UCSD-AML1 (cell line): ENCODE results near the gene PTGES2.
"Not testable (repeated sequence)": the region's sequence is repeated elsewhere in the genome, so short reads cannot be mapped to it uniquely, and the experiment has no call there.

Experiments
- DNase-seq: peaks from one replicate; lab custom pipeline; 2025; ENCODE audit not compliant: unreplicated experiment; lab: John Stamatoyannopoulos, UW

Gene PTGES2

DNA sequence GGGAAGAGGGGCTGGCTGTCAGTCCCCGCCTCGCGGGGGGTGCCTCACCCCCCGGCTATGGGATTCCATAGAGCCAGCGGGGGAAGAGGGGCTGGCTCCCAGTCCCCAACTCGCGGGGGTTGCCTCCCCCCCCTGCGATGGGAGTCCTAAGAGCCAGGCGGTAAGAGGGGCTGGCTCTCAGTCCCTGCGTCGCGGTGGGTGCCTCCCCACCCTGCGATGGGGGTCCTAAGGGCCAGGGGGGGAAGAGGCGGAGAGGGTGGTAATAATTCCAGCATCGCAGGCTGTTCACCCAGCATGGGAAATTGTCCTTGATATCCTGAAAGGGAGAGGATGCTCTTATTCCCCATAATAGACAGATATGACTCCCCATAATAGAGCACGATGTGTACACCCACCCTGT is 12.1 kb upstream of the PTGES2 start:
- DNase-seq: no peak

DNA sequence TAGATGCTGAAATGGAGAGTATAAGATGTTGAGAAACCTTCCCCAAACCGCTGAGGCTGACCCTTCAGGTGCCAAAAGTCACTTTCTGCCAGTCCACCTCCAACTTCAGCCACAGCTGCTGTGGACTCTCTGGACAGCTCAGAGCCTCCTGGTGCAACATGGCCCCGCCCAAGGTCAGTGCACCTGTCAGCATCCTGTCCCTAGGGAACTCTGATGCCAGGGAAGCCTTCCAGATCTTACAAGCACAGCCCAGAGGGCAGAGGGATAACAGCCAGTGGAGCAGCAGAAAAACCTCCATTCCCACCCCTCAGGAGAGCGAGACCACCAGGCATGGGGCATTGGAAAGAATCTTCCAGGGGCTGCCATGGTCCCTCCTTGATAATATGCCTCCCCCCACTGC is 10.5 kb upstream of the PTGES2 start:
- DNase-seq: no peak

DNA sequence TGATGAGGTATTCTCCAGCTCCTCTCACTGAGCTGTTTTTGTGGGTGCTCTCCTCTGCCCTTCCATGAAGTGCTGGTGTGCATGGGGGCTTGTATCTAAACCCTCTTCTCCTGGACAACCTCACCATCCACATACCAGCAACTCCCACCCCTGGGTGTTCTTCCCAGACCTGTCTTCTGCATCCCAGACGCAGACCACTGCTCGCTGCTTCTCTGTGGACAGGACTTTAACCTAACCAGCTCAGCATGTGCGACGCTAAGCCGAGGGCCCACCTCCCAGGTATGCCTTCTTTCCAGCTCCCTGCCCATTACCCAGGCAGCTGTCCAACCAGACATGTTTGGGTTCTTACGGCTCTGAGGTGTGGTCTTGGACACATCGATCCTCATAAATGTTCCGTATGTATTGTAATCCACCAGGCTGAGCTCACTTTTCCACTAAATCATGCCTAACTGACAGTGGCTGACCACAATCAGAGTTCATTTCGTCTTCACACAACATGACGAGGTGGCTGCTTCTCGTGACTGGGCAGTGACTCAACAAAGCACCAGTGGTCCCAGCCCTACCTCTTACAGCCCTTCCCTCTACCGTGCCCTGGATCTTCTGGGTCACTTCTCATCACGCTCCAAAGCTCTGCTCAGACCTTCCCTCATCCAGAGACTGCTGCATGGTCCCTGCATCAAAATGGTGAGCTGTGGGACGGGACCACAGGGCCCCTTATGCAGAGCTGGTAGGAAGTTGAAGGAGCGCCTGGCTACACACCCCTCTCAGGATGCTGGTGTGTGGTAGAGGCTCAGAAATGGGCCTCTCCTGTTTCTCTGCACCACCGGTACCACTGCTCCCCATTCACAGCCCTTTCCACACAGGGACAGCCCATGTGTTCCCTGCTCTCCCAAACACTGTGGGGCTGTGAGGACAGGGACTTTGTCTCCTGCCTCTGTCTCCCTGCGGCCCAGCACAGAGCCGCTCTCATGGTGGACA is 9.6 kb upstream of the PTGES2 start:
- no peak for DNase-seq

DNA sequence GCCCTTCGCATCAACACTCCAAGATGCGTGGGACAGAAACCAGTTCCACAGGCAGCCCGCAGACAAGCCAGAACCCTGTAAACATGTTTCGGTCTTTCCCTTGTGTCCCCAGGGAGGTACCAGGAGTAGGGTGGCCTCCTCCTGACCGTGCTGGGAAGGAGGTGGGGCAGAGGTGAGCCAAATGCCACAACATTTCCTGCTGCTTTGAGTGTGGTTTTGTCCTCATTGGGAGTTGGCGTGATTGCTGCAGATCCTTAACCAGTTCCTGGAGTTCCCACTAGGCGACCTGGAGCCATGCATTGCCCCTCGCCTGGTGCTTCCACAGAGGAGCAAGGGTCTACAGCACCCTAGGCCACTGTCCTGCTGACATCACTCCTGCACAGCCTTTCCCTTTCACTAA is 8.0 kb upstream of the PTGES2 start:
- not testable (repeated sequence) for DNase-seq

DNA sequence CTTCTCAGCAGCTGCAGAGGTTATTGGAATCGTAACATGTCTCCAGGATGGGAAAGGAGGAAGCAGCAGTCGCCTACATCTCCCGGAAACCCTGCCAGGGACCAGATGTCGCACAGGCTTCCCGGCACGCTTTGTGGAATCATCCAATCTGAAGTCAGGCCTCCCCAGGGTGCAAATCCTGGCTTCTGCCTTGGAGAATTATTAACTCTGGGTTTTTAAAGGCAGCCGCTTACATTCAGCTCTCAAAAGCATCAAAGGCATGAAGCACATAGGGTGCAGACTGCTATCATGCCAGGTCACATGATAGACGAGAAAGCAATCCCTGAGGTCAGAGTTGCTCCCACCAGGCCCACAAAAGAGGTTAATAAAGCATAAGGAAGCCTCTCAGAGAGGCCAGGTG is 4.6 kb upstream of the PTGES2 start:
- not testable (repeated sequence) for DNase-seq

DNA sequence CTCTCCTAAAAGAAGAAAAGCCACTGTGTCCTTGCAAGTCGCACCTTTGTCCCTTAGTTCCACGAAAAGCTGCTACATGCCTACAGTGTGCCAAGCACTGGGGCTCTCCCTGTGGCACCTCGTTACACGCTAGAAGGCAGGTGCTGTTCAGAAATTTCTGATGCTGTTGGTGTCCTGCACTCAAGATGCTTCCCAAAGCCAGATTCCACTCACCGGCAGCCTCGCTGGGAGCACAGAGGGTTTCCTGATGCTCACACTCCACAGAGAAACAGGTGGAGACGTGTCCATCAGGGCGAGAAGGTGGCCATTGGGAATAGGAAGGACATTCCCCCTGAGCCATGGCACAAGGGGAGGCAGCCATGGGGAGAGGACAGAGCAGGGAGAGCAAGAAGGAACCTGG is 3.8 kb upstream of the PTGES2 start:
- not testable (repeated sequence) for DNase-seq

DNA sequence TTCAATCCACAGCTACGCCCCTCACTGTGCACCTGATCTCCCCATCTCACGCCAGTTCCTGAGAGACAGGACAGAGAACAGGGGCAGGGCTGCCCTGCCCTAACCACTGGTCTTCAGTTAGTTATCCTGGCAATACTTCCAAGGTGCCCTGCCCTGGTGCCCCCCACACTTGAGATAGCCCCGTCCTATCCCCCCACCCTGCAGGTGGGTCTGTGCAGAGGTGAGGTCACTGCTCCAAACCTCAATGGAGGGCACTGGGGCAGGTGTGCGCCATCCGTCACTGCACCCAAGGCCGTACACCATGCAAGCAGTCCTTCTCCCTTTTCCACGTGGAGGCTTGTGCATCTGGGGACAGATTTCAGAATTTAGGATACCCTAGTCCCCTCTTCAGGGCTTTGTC is 3.1 kb upstream of the PTGES2 start:
- DNase-seq: not testable (repeated sequence)

DNA sequence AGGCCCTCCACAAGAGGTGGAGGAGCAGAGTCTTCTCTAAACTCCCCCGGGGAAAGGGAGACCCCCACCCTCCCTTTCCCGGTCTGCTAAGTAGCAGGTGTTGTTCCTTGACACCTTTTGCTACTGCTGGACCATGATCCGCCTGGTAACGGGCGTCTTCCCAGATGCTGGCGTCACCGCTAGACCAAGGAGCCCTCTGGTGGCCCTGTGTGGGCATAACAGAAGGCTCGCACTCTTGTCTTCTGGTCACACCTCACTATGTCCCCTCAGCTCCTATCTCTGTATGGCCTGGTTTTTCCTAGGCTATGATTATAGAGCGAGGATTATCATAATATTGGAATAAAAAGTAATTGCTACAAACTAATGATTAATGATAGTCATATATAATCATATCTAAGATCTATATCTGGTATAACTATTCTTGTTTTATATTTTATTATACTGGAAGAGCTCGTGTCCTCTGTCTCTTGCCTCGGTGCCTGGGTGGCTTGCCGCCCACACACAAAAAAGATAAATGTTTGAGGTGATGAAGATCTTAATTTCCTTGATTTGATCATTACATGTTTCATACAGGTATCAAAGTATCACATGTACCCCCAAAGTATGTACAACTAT is 2.6 kb upstream of the PTGES2 start:
- DNase-seq: not testable (repeated sequence)

DNA sequence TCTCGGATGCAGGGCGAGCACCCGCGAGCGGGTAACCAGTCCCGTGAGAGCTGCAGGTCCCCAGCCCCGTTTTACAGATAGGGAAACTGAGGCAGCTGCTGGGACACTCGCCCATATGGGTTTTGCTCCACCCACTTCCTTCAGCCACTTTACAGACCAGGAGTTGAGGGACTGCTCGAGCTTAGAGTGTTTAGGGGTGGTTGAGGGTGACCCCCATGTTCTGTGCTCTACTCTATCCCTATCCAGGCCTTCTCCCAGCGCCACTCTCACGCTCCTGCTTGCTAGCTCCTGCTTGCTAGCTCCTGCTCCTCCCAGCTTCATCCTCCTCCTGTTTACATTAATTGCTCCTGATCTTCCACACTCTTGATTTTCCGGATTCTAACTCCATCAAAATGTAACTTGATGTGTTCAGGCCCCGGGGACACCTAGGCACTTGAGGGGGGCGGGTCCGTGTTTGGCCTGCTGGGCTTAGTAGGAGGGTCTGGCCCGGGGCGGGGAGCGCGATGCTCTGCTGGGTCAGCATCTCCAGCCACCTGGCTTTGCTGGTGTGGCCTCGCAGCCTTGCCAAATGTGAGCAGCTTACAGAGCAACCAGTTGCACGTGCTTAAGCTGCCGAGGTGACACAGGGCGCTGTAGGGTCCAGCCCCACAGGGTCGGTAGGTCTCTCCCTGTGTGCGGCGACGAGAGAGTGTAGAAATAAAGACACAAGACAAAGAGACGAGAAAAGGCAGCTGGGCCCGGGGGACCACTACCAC is 1.5 kb upstream of the PTGES2 start:
- no peak for DNase-seq

DNA sequence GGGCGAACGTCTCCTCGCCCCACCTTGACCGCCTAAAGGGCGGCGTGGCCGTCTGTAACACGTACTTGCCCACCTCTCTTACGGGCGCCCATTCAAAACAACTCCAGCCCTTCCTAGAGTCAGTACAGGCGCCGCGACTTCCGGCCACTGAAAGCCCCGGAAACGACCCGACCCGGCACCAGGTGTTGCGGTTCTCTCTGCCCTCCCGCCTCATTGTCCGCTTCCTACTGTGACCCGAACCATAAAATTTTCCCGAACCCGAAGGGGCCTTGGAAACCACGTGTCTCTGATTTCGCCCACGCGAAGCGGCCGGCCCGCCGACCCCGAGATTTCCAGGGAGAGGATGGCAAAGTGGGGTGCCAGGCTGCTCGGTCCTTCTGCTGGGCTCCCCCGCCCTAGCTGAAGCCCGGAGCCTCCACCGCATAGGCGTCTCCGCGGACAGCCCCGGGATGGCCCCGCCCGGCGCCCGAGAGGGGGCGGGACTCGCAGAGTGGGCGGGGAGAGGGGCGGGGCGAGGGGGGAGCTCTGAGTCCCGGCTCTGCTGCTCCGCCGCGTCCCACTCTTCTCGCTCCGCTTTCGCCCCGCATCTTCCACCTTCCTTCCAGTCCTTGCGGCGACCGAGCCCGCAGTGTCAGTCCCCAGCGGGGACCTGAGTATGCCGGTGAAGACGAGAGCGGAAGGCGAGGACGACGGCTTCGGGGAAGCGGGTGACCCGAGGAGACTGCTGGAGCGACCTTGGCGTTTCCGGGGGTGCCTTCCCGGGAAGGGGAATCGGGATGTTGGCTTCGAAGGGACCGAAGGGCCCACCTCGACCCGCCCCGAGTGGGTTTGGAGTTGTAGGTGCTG is 684 bp upstream of the PTGES2 start:
- DNase-seq: peak; percentile 86

DNA sequence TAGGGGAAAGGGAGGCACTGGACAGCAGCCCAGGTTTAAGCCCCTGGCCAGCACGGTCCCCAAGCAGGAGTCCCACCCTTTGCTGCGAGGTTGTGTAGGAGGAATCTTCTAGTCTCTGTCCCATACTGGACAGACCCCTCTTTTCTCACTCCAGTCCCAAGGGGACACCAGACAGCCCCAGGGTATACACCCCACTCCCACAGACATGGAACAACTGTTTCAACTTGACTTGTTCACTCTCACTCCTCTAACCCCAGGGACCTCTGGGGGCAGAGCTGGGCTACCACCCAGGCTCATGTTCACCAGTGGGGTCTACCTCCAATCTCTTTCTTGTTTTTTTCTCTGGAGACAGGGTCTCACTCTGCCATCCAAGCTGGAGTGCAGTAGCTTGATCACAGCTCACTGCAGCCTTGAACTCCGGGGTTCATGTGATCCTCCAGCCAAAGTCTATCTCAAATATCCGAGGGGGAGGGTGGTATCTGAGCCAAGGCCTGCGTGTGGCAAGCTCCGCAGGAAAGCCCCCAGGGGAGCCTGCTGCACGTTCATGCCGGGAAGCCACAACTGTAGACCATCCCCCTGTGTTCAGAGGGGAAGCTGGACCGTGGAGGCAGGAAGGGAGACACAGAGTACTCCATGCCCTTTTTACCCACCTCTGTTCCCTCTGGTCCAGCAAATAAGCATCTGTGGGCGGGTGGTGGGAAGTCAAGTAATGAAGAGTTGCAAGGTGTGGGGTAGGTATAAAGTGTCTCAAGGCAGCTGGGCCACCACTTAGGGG is 1.8 kb downstream of the PTGES2 start:
- no peak for DNase-seq

DNA sequence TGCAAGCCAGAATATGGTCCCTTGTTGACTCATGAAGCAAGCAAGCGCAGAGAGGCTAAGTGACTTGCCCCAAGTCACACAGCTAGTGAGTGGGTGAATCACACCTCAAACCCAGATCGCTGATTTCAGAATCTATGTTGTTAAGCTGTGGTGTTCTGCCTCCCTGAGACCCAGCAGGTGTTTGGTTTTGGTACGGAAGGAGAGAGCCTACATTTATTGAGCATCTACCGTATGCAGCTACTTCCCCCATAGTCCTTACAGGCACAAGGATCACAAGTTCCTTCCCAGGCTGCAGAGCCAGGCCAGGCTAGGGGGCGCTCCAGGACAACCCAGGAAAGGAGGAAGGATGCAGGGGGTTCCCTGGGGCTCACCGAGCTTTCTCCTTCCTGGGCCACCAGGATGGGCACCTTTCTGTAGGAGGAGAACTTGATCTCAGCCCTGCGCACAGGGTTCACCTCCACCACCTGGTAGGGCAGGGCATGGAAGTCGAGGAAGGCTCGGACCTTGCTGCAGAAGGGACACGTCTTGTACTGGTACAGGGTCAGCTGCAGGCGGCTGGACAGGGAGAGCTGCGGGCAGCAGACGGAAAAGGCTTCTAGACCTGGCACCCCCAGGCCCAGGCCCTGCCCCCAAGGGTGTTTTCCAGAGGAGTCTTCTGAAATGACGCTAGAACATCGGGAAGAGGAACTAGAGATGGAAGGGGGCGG is 2.5 kb downstream of the PTGES2 start:
- DNase-seq: peak; percentile 84

DNA sequence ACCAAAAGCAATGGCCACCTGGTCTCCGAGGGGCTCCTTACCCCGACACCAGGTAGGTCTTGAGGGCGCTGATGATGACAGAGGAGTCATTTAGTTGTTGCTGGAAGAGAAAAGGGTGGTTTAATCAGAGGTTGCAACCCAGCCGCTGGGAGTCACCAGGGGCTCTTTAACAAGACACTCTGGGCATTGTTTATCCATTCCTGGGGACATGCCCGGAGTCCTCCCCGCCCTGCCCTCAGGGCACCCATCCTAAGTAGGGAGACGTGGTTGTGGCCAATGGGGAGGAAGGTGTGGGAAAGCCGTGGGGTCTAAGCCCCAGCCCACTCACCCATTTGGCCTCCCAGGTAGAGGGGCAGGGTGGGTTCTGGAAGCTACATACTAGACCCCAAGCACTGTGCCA is 3.1 kb downstream of the PTGES2 start:
- DNase-seq: no peak

DNA sequence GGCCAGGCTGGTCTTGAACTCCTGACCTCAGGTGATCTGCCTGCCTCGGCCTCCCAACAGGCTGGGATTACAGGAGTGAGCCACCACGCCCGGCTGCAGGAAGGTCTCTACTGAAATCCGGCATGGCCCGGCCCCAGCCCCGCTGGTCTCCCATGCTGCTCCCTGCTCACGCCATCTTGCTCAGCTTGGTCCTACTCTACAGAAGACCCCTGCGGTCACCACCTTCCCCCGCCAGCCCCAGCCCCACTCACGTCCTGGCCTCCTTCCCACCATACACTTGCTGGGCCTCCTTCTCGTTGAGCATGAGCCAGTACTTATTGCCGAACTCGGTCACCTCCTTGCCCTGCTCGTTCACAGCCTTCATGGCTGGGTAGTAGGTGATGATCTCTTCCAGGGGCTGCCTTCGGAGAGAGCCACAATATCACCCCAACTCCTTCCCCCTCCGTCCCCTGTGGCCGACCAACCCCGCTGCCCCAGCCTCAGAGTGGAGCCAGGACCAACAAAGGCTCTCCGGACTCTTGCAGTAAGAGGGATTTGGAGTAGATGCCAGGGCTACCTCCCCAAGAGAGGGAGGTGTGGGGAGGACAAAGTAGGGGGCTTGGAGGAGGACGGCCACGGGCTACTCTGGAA is 4.0 kb downstream of the PTGES2 start:
- DNase-seq: no peak

DNA sequence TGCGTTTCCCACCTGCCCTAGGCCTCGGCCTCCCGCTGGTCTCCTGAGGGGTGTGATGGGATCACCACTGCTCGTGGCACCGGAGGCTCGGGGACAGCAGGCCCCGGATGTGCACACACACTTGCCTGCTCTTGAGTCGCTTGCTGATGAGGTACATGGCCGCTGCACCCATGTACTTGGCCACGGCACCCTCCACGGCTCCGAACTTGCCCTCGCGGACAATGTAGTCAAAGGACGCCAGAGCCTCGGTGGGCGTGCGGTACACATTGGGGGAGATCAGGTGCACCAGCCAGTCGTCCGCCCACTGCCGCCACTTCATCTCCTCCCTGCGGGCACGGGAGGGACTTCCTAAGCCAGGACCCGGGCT is 4.7 kb downstream of the PTGES2 start:
- DNase-seq: no peak

DNA sequence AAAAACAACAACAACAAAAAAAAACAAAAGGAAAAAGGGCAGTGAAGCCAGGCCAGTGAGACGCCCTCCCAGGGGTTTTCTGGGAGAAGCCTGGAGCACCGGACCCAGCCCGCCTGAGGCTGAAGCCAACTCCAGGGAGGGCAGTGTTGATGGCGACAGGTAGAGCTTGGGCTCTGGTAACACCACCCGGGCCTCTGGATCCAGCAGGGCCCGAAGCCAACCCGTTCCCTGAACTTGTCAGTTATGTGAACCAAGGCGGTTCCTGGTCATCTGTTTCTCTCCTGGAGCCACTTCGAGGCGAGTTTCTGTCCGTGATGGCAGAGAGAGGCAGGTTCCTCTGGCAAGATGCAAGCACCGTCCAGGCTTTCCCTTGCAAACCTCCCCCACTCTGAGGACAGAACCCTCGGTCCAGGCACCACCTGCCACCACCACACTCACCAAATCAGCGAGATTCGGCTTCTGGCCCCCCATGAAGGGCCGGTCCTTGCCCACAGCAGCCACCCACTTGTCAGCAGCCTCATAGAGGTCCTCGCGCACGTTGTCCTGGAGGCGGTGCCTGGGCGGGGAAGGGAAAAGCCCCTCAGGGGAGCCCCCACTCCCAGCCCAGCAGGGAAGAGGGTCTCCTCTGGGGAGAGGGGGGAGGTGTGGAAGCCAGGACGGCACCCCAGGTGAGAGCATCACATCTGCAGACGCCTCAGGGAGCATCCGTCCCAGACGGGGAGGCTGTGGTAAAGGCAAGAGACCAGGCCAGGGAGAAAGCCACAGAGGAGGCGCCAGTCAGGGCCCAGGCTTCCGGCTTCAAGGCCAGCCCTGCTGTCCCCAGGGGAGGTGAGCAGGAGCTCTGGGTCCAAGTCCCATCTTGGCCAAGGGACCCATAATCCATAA is 5.4 kb downstream of the PTGES2 start:
- DNase-seq: no peak

DNA sequence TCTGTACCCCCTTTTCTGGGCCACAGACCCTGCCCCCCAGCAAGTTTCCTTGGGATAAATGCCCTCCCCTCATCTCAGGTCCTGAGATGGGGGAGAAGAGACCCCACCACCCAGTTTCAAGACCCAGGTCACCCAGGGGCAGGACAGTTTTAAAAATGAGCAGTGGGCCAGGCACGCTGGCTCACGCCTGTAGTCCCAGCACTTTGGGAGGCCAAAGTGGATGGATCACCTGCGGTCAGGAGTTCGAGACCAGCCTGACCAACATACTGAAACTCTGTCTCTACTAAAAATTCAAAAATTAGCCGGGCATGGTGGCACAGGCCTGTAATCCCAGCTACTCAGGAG is 6.1 kb downstream of the PTGES2 start:
- no peak for DNase-seq
